Endothelial cell of hepatic sinusoid (primary cell): ENCODE data around the gene ARID5B.
"Not testable (repeated sequence)": the region's sequence is repeated elsewhere in the genome, so short reads cannot be mapped to it uniquely, and the experiment has no call there.

Experiments used
- in situ Hi-C: cut with HindIII; loops from 2 replicates; pipeline ENCODE4 v1.10.0; 2017; ENCODE audit warnings: low sequenced_read_pairs

ARID5B gene, protein sequence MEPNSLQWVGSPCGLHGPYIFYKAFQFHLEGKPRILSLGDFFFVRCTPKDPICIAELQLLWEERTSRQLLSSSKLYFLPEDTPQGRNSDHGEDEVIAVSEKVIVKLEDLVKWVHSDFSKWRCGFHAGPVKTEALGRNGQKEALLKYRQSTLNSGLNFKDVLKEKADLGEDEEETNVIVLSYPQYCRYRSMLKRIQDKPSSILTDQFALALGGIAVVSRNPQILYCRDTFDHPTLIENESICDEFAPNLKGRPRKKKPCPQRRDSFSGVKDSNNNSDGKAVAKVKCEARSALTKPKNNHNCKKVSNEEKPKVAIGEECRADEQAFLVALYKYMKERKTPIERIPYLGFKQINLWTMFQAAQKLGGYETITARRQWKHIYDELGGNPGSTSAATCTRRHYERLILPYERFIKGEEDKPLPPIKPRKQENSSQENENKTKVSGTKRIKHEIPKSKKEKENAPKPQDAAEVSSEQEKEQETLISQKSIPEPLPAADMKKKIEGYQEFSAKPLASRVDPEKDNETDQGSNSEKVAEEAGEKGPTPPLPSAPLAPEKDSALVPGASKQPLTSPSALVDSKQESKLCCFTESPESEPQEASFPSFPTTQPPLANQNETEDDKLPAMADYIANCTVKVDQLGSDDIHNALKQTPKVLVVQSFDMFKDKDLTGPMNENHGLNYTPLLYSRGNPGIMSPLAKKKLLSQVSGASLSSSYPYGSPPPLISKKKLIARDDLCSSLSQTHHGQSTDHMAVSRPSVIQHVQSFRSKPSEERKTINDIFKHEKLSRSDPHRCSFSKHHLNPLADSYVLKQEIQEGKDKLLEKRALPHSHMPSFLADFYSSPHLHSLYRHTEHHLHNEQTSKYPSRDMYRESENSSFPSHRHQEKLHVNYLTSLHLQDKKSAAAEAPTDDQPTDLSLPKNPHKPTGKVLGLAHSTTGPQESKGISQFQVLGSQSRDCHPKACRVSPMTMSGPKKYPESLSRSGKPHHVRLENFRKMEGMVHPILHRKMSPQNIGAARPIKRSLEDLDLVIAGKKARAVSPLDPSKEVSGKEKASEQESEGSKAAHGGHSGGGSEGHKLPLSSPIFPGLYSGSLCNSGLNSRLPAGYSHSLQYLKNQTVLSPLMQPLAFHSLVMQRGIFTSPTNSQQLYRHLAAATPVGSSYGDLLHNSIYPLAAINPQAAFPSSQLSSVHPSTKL

GRCh38 chr10:61900829-61901792 lies at the start of gene ARID5B:
TSS of gene ARID5B (plus strand) at chr10:61901699. CDS start at chr10:61901710, 11 bp downstream.
- in situ Hi-C loops: no loop called here

- in situ Hi-C loops: no loop called here
Observed at GRCh38 chr10:61852261-61852660, 49.2 kb upstream of the ARID5B start.

DNA sequence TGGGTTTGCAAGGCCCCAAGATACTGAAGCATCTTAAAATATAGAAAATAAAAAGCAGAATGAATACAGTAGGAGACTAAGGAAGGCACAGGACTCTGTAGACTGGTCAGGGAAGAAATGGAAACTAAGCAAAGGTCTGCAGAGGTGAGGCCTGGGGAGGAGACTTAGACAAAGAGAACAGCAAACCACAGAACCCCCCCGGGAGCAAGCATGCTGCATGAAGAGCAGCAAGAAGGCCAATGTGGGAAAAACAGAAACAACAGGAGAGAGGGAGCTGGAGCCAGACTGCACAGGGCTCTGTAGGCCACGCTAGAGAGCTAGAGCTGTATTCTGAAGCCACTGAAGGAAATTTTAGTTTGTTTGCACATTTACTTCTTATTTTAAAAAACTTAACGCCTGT lies 45.7 kb upstream of the ARID5B start:
- in situ Hi-C loops: no loop called here

DNA sequence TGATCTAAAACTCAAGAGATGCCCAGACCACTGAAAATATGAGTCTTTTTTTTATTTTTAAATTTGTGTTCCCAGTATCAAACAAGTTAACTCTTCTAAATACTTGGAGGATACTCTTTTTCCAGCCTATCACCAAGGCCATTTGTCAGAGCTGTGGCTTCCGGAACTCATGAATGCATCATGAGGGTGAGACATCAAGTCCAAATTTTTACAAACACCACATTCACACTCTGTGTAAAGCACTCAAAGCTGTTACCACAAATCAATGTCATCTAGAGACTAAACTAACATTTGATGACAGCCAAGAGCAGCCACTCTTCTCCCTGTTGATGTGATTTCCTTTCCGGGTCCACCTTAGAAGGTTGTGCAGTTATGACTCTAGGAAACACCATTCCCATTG lies 43.8 kb upstream of the ARID5B start:
- in situ Hi-C loops: no loop called here

- in situ Hi-C loops: no loop called here
Observed at GRCh38 chr10:61859786-61860185, 41.7 kb upstream of the ARID5B start.

- in situ Hi-C loops: no loop called here
Observed at GRCh38 chr10:61860964-61861758, 40.3 kb upstream of the ARID5B start.

- in situ Hi-C loops: no loop called here
Observed at GRCh38 chr10:61863981-61864380, 37.5 kb upstream of the ARID5B start.

DNA sequence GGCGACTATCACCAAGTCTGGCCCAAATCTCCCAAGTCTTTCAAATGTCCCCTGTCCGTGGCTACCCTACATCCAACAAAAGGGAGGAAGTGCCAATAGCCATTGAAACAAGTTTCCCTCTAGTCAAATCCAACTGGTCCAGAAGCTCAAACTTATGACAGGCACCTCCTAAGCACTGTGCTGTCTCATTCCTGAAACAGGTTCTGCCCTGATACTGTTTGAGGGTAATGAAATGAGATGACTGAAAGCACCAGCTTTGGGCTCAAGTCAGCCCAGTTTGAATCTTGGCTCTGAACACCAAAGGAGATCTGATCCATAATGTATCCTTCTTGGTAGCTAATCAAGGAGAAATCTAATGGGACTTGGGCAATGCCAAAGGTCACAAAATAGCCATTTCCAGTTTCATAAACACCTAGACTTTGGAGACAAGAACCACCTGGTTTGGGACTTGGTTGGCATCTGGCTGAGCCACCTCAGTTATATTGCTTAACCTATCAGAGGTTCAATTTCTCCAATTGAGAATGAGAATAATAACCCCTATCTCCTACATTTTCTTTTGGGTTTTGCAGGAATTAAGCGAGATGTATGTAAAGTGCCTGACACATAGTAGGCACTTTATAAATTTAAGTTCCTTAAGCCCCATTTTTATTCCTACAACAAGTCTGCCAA lies 34.7 kb upstream of the ARID5B start:
- in situ Hi-C loops: no loop called here

DNA sequence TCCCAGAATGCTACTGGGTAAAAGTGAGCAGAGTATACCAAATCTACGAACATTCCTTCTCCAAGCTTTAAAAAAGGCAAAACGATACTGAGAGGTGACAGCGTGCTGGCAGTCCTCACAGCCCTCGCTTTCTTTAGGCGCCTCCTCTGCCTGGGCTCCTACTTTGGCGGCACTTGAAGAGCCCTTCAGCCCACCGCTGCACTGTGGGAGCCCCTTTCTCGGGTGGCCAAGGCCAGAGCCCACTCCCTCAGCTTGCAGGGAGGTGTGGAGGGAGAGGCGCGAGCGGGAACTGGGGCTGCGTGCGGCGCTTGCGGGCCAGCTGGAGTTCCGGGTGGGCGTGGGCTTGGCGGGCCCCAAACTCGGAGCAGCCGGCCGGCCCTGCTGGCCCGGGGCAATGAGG lies 34.1 kb upstream of the ARID5B start:
- in situ Hi-C loops: not testable (repeated sequence)

DNA sequence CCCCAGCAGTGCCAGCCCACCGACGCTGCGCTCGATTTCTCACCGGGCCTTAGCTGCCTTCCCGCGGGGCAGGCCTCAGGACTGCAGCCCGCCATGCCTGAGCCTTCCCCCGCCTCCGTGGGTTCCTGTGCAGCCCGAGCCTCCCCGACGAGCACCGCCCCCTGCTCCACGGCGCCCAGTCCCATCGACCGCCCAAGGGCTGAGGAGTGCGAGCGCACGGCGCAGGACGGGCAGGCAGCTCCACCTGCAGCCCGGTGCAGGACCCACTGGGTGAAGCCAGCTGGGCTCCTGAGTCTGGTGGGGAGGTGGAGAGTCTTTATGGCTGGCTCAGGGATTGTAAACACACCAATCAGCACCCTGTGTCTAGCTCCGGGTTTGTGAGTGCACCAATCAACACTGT lies 33.7 kb upstream of the ARID5B start:
- in situ Hi-C loops: not testable (repeated sequence)

DNA sequence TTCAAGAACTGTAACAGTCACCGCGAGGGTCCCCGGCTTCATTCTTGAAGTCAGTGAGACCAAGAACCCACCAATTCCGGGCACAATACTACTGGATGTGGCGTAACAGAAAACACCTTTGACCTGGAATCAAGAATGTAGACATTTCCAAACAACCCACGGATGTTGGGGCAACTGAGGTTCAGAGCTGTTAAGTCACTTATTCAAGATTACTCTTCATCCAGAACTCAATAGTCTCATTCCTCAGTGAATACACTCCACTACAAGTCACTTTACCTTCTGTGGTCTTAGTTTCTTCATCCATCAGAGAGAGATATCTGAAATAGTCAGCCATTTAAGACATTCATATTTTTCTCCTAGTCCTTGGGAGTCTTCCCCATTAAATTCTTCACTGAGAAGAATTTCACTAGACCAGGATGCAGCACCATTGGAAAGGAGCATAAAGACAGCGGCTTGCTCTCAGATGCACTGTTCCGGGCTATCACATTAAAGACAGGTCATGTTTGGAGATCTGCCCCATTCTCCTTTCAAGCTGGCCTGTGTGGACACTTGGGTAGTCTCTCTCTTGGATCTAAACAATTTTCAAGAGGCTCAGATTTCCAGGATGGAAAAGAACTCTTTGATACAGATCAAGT lies 32.3 kb upstream of the ARID5B start:
- in situ Hi-C loops: no loop called here

- in situ Hi-C loops: no loop called here
Observed at GRCh38 chr10:61869774-61870525, 31.5 kb upstream of the ARID5B start.

DNA sequence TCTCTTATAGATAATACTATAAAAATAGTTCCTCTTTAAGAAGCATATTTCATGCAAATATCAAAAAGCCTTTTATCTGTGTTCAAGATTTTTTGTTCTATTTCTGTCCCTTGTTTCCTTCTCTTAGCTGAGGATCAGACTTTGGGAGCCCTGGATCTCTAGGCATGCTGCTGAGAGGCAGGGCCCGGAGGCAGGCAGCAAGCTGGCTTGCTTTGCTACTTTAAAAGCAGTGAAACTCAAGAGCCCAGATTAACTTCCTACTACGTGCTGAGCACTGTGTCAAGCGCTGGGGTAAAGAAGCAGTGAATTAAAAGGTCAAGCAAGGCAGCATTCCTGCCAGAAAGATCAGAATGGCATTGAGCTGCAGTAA lies 31.0 kb upstream of the ARID5B start:
- in situ Hi-C loops: no loop called here

DNA sequence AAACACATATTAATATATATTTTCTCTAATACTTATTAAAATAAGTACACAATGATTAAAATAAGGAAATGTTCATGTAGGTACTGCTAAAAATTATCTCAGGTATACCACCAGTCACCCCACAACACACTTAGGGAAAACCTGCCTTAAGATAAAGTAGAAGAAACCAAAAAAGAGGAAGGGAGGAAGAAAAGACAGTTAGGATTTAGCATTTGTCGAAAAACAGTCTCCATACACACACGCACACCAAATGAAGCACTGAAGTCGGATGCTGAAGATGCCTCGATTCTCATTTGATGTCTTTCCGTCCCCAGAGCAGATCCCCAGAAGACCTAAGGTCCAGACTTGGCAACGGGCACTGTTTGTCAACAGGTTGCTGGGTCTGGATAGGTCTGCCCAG lies 30.0 kb upstream of the ARID5B start:
- in situ Hi-C loops: no loop called here

DNA sequence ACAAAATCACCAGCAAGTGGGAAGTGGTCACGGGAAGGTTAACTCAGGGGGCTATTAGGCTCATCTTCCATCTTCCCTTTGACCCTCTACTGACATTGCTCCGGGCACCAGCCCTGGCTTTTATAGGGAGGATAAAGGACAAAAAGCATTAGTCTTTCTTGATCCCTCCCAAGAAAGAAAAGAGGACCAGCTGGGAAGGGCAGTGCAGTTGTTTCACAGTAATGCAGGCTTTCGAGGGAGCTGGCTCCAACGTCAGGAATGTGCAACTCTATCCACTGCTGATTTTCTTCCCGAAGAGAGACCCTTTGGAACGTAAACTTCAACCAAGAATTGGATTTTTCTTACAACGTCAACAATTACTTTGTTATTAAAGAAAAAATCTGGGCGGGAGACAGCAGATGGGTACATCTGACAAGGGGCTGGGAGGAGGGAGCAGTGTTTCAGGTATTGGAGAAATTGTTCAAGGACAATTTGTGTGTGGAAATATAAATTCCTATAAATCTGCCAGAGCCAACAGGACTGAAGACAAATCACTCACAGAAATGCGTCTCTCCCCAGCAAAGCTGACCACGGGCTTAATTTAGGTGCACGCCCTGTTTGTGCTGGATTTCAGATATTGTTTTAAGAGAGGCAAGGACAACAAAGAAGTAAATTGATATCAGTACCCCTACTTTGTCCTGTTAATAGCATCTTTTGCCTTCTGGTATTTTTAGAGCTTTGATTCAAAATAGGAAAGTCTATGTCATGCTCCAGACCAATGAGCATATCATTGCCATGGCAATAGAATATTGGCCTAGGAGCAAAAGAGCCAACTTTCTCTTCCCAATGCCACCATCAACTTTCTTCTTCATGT lies 23.4 kb upstream of the ARID5B start:
- in situ Hi-C loops: no loop called here

- in situ Hi-C loops: no loop called here
Observed at GRCh38 chr10:61878740-61879068, 22.8 kb upstream of the ARID5B start.
